NAMALWA (cell line): ENCODE results near the gene HTR1A.

Experiments
- DNase-seq: peaks from one replicate; pipeline ENCODE4 v3.0.0-alpha.2; 2015; ENCODE audit warnings: low spot score

The HTR1A gene

DNA sequence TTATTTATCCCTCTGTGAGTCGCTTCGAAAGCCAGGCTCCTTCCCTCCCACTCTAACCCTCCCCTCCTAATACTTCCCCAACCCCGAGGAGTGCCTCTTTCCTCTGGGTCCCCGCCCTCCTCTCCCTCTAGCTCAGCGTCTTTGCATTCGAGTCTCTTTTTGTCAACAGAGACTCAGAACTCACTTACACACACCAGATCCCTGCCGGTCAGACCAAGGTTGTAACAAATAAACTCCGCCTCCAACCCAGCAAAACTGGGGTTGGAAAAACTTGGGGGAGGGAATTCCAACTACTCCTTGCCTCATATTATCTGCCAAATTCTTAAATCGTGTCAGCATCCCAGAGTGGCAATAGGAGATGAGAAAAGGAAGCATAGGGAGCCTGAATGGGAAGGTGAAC lies at the start of gene HTR1A:
Gene HTR1A, minus strand, starts transcription at position 167 of the 400 bp plus-strand sequence. CDS start 726 bp downstream, outside the sequence.
- DNase-seq, result no peak

DNA sequence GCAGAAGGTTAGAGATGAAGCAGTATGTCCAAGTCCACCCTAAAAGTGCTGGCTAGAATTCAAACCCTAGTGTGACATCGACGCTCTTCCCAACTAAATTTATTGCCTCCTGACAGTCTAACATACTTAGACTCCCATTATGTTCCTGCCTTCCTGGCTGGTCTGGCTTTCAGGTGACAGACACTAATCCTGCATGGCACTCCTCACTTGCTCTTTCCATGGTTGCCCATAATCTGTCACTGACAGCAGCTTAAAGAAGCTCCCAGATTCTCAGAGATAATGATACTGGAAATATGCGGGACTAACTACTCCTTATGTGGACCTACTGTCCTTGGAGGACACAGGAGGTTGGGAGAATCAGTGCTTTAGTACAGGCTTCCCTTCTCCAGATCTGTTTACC lies 41.7 kb upstream of the HTR1A start:
- DNase-seq, result no peak

DNA sequence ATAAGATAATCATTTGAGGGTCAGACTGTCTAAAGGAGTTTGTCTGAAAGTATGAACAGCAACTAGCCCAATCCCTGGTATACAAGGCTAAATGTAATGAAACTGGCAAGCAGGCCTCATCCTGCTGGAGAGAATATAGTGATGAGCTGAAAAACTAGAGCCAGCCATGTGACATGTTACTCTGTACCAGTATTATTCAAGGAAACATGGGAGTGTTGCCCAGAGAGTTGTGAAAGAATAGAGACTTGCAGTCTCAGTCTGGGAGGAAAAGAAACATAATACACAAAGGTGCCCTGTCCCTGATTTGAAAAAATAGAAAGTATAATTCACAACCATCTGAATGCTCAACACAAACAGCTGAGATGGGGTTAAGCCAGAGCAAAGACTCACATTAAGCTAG lies 37.9 kb upstream of the HTR1A start:
- DNase-seq, result no peak

DNA sequence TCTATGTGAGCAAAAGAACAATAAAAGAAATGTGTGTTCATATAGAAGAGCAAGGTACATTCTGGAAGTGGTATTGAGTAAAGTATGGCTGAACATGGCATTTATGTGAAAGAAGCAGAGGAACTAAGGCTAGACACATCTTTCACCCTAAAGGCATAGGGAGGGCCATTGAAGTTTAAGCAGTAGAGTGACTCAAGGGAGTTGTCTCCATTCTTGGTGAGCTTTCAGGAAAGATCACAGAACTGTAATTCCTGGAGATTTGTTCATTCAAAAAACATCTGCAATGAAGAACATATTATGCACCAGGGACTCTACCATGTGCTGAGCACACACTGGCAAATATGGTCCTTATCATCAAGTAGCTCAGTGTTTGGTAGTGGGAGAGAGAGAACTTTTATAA lies 24.8 kb upstream of the HTR1A start:
- no peak for DNase-seq

- no peak for DNase-seq
Observed at GRCh38 chr5:63981864-63982263, 19.6 kb upstream of the HTR1A start.

GRCh38 chr5:63963926-63964325 lies 1.7 kb upstream of the HTR1A start:
- no peak for DNase-seq

DNA sequence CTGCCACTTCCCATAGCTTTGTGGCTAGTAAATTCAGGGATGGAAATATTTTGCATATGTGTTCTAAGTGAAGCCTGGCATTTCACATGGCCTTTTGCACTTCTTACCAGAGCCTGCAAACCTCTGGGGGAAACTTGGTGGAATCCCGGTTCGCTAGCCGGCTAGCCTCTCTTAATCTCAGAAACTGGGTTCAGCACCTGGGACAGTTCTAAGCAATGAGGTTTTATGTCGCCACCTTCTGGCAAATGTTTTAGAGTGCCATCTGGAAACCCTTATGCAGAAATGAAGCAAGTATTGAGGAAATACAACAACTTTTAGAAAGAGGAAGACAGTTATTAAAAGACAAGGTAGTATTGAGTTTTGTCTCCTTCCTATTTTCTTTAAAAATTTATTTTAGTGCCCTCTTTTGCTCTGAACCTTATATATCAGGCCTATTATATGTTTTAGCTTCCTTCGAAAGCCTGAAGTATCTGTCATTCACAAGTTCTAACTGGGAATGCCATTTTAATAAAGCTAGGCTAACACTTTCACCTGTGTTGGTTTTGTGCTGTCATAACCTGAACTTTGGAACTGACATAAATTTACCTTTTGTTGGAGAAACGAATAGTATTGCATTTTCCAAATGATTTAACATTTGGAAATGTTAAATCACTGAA lies 963 bp upstream of the HTR1A start:
- peak; percentile 82 for DNase-seq

GRCh38 chr5:63961598-63962161 lies 565 bp downstream of the HTR1A start:
- no peak for DNase-seq

DNA sequence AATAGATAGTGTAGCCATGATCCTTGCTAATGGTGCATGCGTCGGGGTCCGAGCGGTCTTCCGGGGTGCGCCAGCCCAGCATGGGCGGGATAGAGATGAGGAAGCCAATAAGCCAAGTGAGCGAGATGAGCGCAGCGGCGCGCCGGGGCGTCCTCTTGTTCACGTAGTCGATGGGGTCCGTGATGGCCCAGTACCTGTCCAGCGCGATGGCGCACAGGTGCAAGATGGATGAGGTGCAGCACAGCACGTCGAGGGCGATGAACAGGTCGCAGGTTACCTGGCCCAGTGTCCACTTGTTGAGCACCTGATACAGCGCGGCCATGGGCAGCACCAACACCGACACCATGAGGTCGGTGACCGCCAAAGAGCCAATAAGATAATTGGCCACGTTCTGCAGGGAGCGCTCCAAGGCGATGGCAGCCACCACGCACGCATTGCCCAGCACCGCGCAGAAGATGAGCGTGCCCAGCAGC lies 1.1 kb downstream of the HTR1A start:
- DNase-seq, result no peak

- DNase-seq, result no peak
Observed at GRCh38 chr5:63960646-63961045, 1.6 kb downstream of the HTR1A start.

- no peak for DNase-seq
Observed at GRCh38 chr5:63959177-63959982, 2.9 kb downstream of the HTR1A start.

DNA sequence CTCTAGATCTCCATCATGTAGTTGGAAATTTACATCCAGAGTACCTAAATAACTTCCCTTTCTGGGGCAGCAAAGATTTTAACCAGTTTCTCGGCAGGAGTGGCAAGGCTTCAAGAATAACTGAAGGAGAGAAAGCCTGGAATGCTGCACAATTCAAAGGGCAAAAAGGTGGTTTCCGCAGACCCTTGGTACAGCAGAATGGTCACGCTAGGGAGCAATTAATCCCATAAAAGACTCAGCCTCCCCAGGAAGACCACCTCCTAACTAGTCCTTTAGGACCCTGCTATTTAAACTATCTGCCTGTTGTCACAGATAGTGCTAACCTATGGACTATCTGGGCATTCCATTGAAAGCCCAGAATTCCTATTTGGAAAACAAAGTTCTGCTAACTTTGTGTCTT lies 3.6 kb downstream of the HTR1A start:
- DNase-seq, result no peak

GRCh38 chr5:63957617-63958016 lies 4.6 kb downstream of the HTR1A start:
- DNase-seq, result no peak

DNA sequence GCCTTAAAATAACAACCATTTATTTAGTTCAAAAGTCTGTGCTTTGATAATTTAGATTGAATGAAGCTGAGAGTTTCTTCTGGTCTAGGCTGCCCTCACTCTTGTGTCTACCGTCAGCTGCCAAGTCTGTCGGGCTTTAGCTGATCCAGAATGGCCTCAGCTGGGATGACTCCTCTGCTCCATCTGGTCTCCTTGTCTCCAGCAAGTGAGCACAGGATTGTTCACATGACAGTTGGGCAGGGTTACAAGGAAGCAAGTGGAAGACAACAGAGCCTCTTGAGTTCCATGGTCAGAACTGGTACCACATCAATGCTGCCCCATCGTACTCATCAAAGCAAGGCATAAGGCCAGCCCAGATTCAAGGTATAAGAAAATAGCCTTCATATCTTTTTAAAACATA lies 9.0 kb downstream of the HTR1A start:
- no peak for DNase-seq

DNA sequence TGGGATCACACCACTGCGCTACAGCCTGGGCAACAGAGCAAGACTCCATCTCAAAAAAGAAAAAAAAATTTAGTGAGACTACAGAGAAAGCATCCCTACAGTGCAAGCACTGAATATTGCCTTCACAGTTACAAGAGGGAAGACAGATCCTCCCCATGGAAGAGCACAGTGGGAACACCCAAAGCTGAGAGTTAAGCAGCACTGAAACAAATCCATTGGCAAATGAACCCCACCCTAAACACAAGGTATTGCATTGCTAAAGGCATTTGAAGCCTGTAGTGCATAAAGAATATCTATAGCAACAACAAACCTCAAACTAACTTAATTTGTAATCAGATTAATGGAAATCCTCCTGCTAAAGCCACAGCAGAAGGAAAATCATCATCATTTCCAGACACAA lies 27.1 kb downstream of the HTR1A start:
- DNase-seq, result no peak

DNA sequence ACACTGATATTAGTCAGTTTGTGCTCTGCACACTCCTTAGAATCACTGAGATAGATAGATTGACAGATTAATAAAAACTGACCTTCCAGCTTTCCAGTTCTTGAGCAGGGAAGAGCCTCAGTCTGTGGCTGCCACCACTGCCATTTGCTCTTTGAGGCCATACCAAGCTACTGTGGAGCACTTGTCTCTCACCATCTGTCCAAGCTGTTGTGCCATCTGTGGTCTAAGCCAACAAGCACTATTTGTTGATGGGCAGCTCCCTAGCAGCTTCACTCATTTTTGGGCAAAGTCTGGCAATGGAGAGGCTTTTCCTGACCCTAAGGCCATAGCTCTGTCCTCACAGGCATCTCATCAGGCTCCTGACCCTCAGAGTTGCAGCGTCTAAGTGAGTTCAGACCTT lies 30.4 kb downstream of the HTR1A start:
- no peak for DNase-seq

DNA sequence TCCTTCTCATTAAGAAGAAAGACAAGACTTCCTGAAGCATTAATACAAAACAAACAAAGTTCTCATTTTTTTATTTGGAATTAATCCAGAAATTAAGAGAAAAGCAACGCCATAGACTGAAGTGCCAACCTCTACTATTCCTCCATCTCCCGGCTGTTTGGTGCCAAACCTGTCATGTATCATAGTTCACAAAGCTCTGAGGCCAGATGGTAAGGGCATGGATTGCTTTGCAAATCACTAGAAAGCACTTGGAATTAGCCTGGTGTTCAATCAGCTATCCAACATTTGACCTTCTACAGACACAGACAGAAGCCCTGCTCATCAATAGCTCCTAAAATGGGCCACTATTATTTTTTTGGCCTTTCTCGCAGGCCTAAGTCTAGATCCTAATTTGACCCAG lies 33.8 kb downstream of the HTR1A start:
- DNase-seq, result no peak

DNA sequence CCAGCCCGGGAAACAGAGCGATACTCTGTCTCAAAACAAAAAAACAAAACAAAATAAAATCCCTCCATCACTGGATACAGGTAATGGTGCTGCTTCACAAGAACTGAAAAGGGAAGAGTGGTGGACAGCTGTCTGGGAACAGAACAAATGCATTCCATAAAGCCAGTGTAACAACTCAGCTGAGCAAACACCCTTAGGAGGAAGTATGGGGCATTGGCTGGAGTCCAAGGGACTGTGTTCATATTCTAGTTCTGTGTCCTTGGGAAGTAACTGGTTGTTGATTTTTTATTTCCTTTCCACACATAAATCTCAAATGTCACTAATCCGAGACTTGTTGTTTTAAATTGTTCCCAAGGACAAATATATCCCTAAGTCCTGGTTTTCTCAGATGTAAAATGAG lies 38.3 kb downstream of the HTR1A start:
- no peak for DNase-seq

DNA sequence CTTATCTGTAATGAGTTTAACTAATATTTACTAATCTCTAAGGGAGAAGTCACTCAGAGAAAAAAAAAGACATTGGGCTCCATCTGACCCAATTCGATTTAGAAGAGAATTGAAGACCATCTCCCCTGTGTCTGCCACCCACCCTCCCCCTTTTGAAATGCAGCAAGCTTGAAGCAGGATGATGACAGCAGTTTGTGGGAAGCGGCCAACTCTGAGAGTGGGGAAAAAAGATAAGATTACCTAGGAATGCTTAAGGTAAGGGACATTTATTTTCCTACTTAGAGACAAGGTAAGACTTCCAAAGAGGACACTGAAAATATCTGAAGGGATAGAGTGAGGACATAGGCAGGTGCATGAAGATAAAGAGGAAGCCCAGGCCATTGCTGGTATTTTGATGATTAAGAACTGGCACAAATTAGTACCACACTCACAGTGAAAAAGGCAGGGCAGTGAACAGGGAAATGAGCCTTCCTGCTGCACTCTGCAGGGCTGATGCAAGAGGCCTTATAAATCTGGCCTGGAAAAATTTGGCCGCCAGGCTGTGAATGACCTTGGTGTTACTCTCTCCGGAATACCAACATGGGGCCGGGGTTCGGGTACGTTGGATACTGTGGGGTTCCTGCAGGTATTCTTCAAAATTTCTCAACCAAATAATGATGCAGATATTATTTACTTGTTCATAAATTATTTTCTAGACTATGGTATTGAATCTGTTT lies 42.3 kb downstream of the HTR1A start:
- no peak for DNase-seq

DNA sequence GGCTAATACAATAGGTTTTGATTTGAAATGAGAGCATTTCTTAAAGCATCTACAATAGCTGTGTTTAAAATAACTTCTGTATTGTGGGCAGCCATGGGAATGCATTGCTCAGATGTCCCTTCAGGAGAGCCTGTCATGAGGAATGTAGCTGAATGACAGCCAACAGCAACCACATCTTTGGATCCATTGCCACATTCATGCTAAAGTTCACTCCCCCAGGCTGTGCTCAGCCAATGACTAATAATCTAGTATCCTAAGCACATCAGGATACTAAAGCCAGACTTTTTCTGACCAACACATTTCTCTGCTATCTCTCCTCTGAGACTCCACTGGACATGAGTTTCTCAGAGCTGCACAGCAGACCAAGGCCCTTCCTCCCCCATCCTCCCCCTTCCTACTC lies 45.5 kb downstream of the HTR1A start:
- no peak for DNase-seq

DNA sequence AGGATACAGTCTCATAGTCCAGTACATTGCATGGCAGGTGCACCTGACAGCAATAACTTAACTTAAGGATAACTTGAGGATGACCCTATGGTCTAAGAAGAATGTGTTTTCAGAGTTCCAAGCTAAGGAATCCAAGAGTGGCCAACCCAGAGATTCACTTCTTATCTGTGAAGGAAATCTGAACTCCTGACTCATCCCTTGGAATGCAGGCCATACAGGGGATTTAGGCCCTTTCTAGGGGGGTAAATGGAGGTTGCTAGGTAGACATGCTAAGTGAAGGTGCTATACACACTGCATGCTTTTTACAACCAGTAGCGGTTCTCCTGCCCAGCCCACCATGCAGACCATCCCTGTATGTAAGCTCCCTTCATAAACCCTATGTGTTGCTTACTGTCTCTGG lies 50.4 kb downstream of the HTR1A start:
- DNase-seq, result no peak
